SK-N-SH (cell line): Measurements from ENCODE around the gene SASH1.

ENCODE experiments used
- CTCF ChIP-seq: fragments of 200-600 bp; sonication (generic); IDR thresholded peaks from 2 replicates; pipeline ENCODE4 v1.6.1; 2017; ENCODE audit warnings: antibody characterized with exemption, mild to moderate bottlenecking, moderate library complexity
- EP300 ChIP-seq, 2 experiments: IDR thresholded peaks; 2 replicates each; pipeline versions ENCODE4 v1.4.0 to v1.6.1; 2012; ENCODE audit warnings: borderline replicate concordance in 1 of 2, low read depth in 1 of 2, low read length in 1 of 2
- POLR2AphosphoS5 ChIP-seq: IDR thresholded peaks from 2 replicates; pipeline ENCODE4 v1.6.1; 2012; ENCODE audit warnings: low read depth, low read length

- TF ChIP-seq CTCF: no peak
- TF ChIP-seq POLR2AphosphoS5: no peak
- TF ChIP-seq EP300 (IDR thresholded peaks at IDR 0.05; ENCODE audit: borderline replicate concordance in 1 of 2, low read depth in 1 of 2, low read length in 1 of 2): no peak
Measured at GRCh38 chr6:148524471-148524882, 181.8 kb downstream of the SASH1 start.
